CD14-positive monocyte (primary cell): ENCODE data around the gene TMEM44. TPM values are rescaled to one million over a fixed set of nuclear protein-coding genes. Genes with fewer than 3 reads are reported as not detected.
"Not testable (repeated sequence)": the region's sequence is repeated elsewhere in the genome, so short reads cannot be mapped to it uniquely, and the experiment has no call there.

Experiments used
- DNase-seq, 3 donors: peaks; one replicate each; pipeline ENCODE4 v3.0.0-alpha.2; 2011 to 2022
- H2AFZ ChIP-seq: 2 replicates; pipeline ENCODE4 v1.6.0; 2012; ENCODE audit warnings: mild to moderate bottlenecking, low read depth, low read length, inconsistent platforms; ENCODE audit not compliant: insufficient read depth, poor library complexity, severe bottlenecking
- H3K27ac ChIP-seq, 2 donors: 1 replicate in 1 of 2; 2 replicates in 1 of 2; pipeline ENCODE4 v1.5.1; 2012 to 2013; ENCODE audit warnings: low read length in 2 of 2, control low read depth in 1 of 2, inconsistent platforms in 1 of 2, low read depth in 1 of 2, mild to moderate bottlenecking in 1 of 2
- H3K27me3 ChIP-seq, 2 donors: one replicate each; pipeline versions ENCODE4 v1.6.0 to v1.6.1; 2011 to 2013; ENCODE audit warnings: low read length in 2 of 2; ENCODE audit not compliant: control insufficient read depth in 2 of 2, insufficient read depth in 2 of 2
- H3K36me3 ChIP-seq, 2 donors: replicated peaks in 1 of 2; 1 replicate in 1 of 2; 2 replicates in 1 of 2; pipeline versions ENCODE4 v1.5.1 to v1.6.1; 2012 to 2013; ENCODE audit warnings: low read length in 2 of 2, control low read depth in 1 of 2, inconsistent platforms in 1 of 2, mild to moderate bottlenecking in 1 of 2; ENCODE audit not compliant: insufficient read depth in 2 of 2, control insufficient read depth in 1 of 2
- H3K4me1 ChIP-seq, 2 donors: 1 replicate in 1 of 2; 2 replicates in 1 of 2; pipeline versions ENCODE4 v1.5.1 to v1.6.1; 2012 to 2013; ENCODE audit warnings: low read length in 2 of 2, control low read depth in 1 of 2, inconsistent platforms in 1 of 2, mild to moderate bottlenecking in 1 of 2, moderate library complexity in 1 of 2; ENCODE audit not compliant: insufficient read depth in 2 of 2, control insufficient read depth in 1 of 2
- H3K4me2 ChIP-seq: replicated peaks from 2 replicates; pipeline ENCODE3; 2012; ENCODE audit warnings: low read length, moderate library complexity, mild to moderate bottlenecking; ENCODE audit not compliant: poor library complexity, severe bottlenecking; ENCODE audit errors: extremely low read depth
- H3K4me3 ChIP-seq, 3 experiments: fragments of 200-600 bp in 1 of 3; sonication (generic) in 1 of 3; replicated peaks in 1 of 3; 1 replicate in 2 of 3; 2 replicates in 1 of 3; pipeline ENCODE4 v1.5.1; 2011 to 2013; ENCODE audit warnings: low read length in 3 of 3, mild to moderate bottlenecking in 3 of 3, control low read depth in 2 of 3, low read depth in 2 of 3, inconsistent platforms in 1 of 3, moderate library complexity in 1 of 3
- H3K79me2 ChIP-seq: 2 replicates; pipeline ENCODE4 v1.6.0; 2012; ENCODE audit warnings: mild to moderate bottlenecking, control low read depth, inconsistent platforms, low read length, moderate library complexity; ENCODE audit not compliant: insufficient read depth
- H3K9ac ChIP-seq: 2 replicates; pipeline ENCODE4 v1.6.0; 2017; ENCODE audit warnings: low read length, mild to moderate bottlenecking; ENCODE audit not compliant: insufficient read depth, poor library complexity, severe bottlenecking
- H3K9me3 ChIP-seq, 2 donors: replicated peaks in 1 of 2; 1 replicate in 1 of 2; 2 replicates in 1 of 2; pipeline versions ENCODE4 v1.5.1 to v1.6.1; 2012 to 2013; ENCODE audit warnings: low read length in 2 of 2, control low read depth in 1 of 2; ENCODE audit not compliant: control insufficient read depth in 1 of 2, insufficient read depth in 1 of 2
- H4K20me1 ChIP-seq: 2 replicates; pipeline ENCODE4 v1.6.0; 2012; ENCODE audit warnings: mild to moderate bottlenecking, low read length, control low read depth, moderate library complexity; ENCODE audit not compliant: insufficient read depth
- H3K27ac Mint-ChIP-seq, 7 donors: one replicate each; pipeline ENCODE4 v1.8.0; 2020; ENCODE audit warnings: mild to moderate bottlenecking in 7 of 7, mixed read lengths in 7 of 7, moderate library complexity in 6 of 7, inconsistent platforms in 2 of 7
- H3K27me3 Mint-ChIP-seq, 3 donors: one replicate each; pipeline ENCODE4 v1.8.0; 2021 to 2022; ENCODE audit warnings: low read depth in 3 of 3, mild to moderate bottlenecking in 3 of 3, mixed read lengths in 3 of 3, moderate library complexity in 3 of 3, inconsistent platforms in 1 of 3
- H3K36me3 Mint-ChIP-seq, 2 donors: one replicate each; pipeline ENCODE4 v1.8.0; 2020; ENCODE audit warnings: mixed read lengths in 2 of 2, inconsistent platforms in 1 of 2, mild to moderate bottlenecking in 1 of 2
- H3K4me1 Mint-ChIP-seq: one replicate; pipeline ENCODE4 v1.8.0; 2020; ENCODE audit warnings: mild to moderate bottlenecking, mixed read lengths
- H3K4me3 Mint-ChIP-seq, 2 donors: one replicate each; pipeline ENCODE4 v1.8.0; 2020; ENCODE audit warnings: mild to moderate bottlenecking in 2 of 2, mixed read lengths in 2 of 2, moderate library complexity in 1 of 2
- H3K9me3 Mint-ChIP-seq, 7 donors: one replicate each; pipeline ENCODE4 v1.8.0; 2020 to 2022; ENCODE audit warnings: mixed read lengths in 7 of 7, mild to moderate bottlenecking in 6 of 7, moderate library complexity in 6 of 7, inconsistent platforms in 2 of 7
- CTCF ChIP-seq: fragments of 200-600 bp; IDR thresholded peaks from one replicate; pipeline ENCODE4 v1.8.0; 2022; ENCODE audit warnings: antibody characterized with exemption, mild to moderate bottlenecking
- WGBS: methylation state at CpG from one replicate; pipeline ENCODE4 v1.1.5; 2013; ENCODE audit warnings: missing lambda C conversion rate; ENCODE audit not compliant: insufficient coverage; 5-methylcytosine and 5-hydroxymethylcytosine counted together
- intact Hi-C, 2 donors: fragments of 100-400 bp; cut with micrococcal nuclease; formaldehyde crosslinking; loops; one replicate each; pipeline versions ENCODE4 v1.15.0 to v1.15.1; 2023
- polyA plus RNA-seq, 3 donors: library from polyadenylated mRNA; depleted of rRNA in 1 of 3; unstranded in 2 of 3; stranded (reverse) in 1 of 3; fragments of 300-500 nt in 2 of 3; fragments of >200 nt in 1 of 3; fragmentation: Illumina TruSeq in 2 of 3; gene quantifications; 1 replicate in 2 of 3; 2 replicates in 1 of 3; pipeline ENCODE4 v1.2.3, GENCODE V29; 2012 to 2021

TMEM44 gene
- polyA plus RNA-seq, 3 donors, result 0.68 TPM; not detected in 2

DNA sequence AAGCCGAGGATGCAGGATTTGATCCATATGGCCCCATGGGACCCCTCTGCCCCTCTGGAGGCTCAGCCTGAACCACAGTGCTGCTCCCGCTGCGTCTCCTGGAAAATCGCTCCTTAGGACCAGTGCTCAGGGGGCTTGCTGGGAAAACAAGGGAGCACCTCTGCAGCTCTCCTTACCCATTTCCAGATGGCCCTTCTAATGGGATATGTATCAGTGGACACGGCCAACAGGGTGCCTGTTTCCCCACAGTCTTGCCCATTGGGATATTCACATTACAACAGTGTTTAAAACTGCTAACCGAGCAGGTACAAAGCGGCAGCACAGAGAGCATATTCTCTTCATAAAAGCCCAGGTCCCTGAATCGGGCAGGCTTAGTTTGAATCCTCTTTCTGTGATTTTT is 27.1 kb downstream of the TMEM44 start:
- H4K20me1 ChIP-seq, result no peaks in the 10 kb centered on the region
- H3K9ac ChIP-seq, result no peak overlapping the region
- H3K27ac ChIP-seq, result no peak overlapping the region
- H3K4me1 ChIP-seq, result no peaks in the 10 kb centered on the region
- DNase-seq, result no peak
- no peaks in the 10 kb centered on the region for H3K79me2 ChIP-seq
- Mint-ChIP-seq H3K36me3 (no peaks in the 10 kb centered on the region), H3K4me3 (no peak overlapping the region), H3K4me1 (no peaks in the 10 kb centered on the region), H3K9me3 (peaks cover 0 to 2% (median 0%) of the 10 kb centered on the region in 7 donors), H3K27me3 (no peaks in the 10 kb centered on the region), H3K27ac (no peak overlapping the region)
- 97% methylated on average over 7 of the region's 8 CpGs for WGBS
- no peaks in the 10 kb centered on the region for H3K9me3 ChIP-seq
- H2AFZ ChIP-seq, result no peak overlapping the region
- no peak overlapping the region for H3K4me2 ChIP-seq
- H3K4me3 ChIP-seq, result no peak overlapping the region
- no peaks in the 10 kb centered on the region for H3K36me3 ChIP-seq
- no peak for TF ChIP-seq CTCF
- intact Hi-C loops, result no loop called here
- no peaks in the 10 kb centered on the region for H3K27me3 ChIP-seq

- H4K20me1 ChIP-seq, DNase-seq, H2AFZ ChIP-seq, H3K9me3 ChIP-seq, H3K4me1 Mint-ChIP-seq, H3K36me3 Mint-ChIP-seq, H3K4me3 Mint-ChIP-seq, H3K4me2 ChIP-seq, H3K79me2 ChIP-seq, H3K36me3 ChIP-seq, H3K9me3 Mint-ChIP-seq, H3K27ac ChIP-seq, H3K4me1 ChIP-seq, H3K27ac Mint-ChIP-seq, H3K9ac ChIP-seq, H3K27me3 Mint-ChIP-seq, H3K27me3 ChIP-seq, intact Hi-C loops, H3K4me3 ChIP-seq: not testable (repeated sequence)
- no CpG with 5 or more reads among the region's 7 CpGs for WGBS
Measured at GRCh38 chr3:194605314-194605713, 27.9 kb downstream of the TMEM44 start.
